GM12865 (cell line): Measurements from ENCODE around the gene SNX9.

Source experiments
- DNase-seq: peaks from one replicate; pipeline ENCODE4 v3.0.0; 2010; ENCODE audit warnings: low read depth
- H3K4me3 ChIP-seq: 2 replicates; pipeline ENCODE4 v1.5.1; 2011; ENCODE audit warnings: mild to moderate bottlenecking, low read depth, low read length, control low read depth
- TF ChIP-seq, protein P1 (sequence below): IDR thresholded peaks from 2 replicates; pipeline ENCODE4 v1.5.1; 2011; ENCODE audit warnings: low read length, control low read depth, low read depth, inconsistent platforms; ENCODE audit not compliant: insufficient read depth; ENCODE audit errors: missing control alignments

SNX9 gene

DNA sequence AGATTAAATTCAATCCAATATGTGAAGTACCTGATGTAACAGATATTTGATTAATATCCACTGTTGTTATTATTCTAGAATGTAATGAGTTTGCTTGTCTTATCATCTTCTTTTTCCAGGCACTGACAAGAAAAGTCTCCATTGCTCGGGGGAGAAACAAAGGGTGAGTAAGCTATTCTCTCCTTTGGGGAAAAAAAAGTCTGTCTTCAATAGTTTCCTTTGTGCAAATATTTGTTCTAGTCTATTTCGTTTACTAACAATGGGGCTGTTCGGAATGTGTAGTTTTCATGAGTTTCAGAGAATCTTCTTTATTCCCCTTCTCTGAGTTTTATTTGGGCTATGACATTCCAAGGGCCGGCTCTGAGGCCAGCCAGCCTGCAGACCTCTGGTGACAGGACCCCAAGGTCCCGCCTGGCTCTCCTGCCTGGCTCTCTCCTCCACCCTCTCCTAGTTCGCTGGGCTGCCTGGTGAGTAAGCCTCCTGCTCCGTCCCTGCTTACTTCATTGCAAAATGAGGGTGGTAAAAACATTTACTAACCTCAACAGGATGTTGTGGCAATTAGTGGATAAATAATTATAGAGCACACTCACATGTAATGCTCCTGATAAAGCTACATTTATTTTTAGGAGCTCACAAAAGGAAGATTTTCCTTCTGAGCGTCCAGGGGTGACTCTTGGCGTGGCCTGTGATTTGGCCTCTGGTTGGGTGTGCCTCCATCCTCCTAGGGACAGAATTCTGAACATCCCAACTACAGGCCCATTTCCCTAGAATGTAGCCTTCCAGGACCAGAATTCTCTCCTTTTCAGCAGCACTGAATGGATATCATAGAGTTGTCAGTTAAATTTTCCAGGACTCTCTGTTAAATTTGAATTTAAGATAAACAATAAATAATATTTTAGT is 43.1 kb upstream of the SNX9 start:
- no peak overlapping the region for H3K4me3 ChIP-seq
- TF ChIP-seq, protein P1, sequence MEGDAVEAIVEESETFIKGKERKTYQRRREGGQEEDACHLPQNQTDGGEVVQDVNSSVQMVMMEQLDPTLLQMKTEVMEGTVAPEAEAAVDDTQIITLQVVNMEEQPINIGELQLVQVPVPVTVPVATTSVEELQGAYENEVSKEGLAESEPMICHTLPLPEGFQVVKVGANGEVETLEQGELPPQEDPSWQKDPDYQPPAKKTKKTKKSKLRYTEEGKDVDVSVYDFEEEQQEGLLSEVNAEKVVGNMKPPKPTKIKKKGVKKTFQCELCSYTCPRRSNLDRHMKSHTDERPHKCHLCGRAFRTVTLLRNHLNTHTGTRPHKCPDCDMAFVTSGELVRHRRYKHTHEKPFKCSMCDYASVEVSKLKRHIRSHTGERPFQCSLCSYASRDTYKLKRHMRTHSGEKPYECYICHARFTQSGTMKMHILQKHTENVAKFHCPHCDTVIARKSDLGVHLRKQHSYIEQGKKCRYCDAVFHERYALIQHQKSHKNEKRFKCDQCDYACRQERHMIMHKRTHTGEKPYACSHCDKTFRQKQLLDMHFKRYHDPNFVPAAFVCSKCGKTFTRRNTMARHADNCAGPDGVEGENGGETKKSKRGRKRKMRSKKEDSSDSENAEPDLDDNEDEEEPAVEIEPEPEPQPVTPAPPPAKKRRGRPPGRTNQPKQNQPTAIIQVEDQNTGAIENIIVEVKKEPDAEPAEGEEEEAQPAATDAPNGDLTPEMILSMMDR, result no peak
- DNase-seq, result no peak

- TF ChIP-seq, protein P1, result no peak
- no peak overlapping the region for H3K4me3 ChIP-seq
- no peak for DNase-seq
Observed at GRCh38 chr6:157785636-157786035, 37.4 kb upstream of the SNX9 start.

DNA sequence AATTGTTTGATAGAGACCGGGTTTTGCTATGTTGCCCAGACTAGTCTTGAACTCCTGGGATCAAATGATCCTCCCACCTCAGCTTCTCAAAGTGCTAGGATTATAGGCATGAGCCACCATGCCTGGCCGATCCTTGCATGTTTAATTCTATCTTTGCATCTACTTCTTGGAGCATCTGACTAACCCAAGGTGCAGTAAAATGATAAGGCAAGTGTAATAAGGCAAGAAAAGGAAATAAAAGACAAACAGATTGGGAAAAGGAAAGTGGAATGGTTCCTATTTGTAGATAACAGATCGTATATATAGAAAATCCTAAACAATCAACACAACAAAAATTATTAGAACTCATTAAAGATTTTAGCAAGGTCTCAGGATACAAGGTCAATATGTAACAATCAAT is 36.8 kb upstream of the SNX9 start:
- H3K4me3 ChIP-seq, result no peak overlapping the region
- TF ChIP-seq, protein P1, result no peak
- DNase-seq, result no peak

- no peak for DNase-seq
- TF ChIP-seq, protein P1, result no peak
- no peak overlapping the region for H3K4me3 ChIP-seq
Observed at GRCh38 chr6:157787080-157787479, 36.0 kb upstream of the SNX9 start.

DNA sequence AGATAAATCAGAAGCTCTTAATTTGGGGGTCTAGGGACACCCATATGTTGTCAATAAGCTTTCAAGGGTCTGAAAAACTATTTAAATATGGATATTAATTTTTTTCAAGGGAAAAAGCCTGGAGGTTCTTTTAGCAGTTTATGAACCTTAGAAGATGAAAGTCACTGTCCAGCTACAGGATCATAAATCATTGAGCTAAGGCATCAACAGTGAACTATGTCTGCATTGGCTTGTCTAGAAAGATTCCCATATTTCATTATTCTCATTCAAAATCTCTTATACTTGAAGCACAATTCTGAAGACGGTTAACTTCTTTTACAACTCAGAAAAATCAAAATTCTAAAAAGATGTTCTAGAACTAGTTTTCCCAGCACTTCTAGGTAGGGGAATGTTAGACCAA is 34.9 kb upstream of the SNX9 start:
- TF ChIP-seq, protein P1, result no peak
- H3K4me3 ChIP-seq, result no peak overlapping the region
- DNase-seq, result no peak

GRCh38 chr6:157789297-157789696 is 33.7 kb upstream of the SNX9 start:
- DNase-seq, result no peak
- TF ChIP-seq, protein P1, result no peak
- H3K4me3 ChIP-seq, result no peak overlapping the region

GRCh38 chr6:157789861-157790260 is 33.2 kb upstream of the SNX9 start:
- TF ChIP-seq, protein P1, result no peak
- no peak for DNase-seq
- H3K4me3 ChIP-seq, result no peak overlapping the region
